Mucosa of rectum (tissue), 2 donors: ENCODE results near the gene C10orf105.

Experiments
- H3K27ac ChIP-seq, 2 donors: one replicate each; pipeline ENCODE4 v1.7.0; 2013; ENCODE audit warnings: inconsistent platforms in 2 of 2, low read depth in 2 of 2, low read length in 2 of 2
- H3K27me3 ChIP-seq, 2 donors: one replicate each; pipeline ENCODE4 v1.7.0; 2013; ENCODE audit warnings: low read length in 2 of 2; ENCODE audit not compliant: control insufficient read depth in 2 of 2, insufficient read depth in 2 of 2
- H3K36me3 ChIP-seq, 2 donors: one replicate each; pipeline ENCODE4 v1.7.0; 2013; ENCODE audit warnings: low read length in 2 of 2; ENCODE audit not compliant: control insufficient read depth in 2 of 2, insufficient read depth in 2 of 2
- H3K4me1 ChIP-seq, 2 donors: one replicate each; pipeline ENCODE4 v1.7.0; 2013; ENCODE audit warnings: low read length in 2 of 2, mild to moderate bottlenecking in 1 of 2; ENCODE audit not compliant: control insufficient read depth in 2 of 2, insufficient read depth in 2 of 2
- H3K4me3 ChIP-seq, 2 donors: one replicate each; pipeline ENCODE4 v1.7.0; 2013; ENCODE audit warnings: low read length in 2 of 2
- H3K9ac ChIP-seq, 2 donors: one replicate each; pipeline ENCODE4 v1.7.0; 2013; ENCODE audit warnings: low read length in 2 of 2, low read depth in 1 of 2, mild to moderate bottlenecking in 1 of 2
- H3K9me3 ChIP-seq, 2 donors: one replicate each; pipeline ENCODE4 v1.7.0; 2013; ENCODE audit warnings: low read length in 2 of 2; ENCODE audit not compliant: control insufficient read depth in 2 of 2
- donor health status: healthy.
- donor health status: Normal muscosa, but diverticular disease.

The C10orf105 gene

DNA sequence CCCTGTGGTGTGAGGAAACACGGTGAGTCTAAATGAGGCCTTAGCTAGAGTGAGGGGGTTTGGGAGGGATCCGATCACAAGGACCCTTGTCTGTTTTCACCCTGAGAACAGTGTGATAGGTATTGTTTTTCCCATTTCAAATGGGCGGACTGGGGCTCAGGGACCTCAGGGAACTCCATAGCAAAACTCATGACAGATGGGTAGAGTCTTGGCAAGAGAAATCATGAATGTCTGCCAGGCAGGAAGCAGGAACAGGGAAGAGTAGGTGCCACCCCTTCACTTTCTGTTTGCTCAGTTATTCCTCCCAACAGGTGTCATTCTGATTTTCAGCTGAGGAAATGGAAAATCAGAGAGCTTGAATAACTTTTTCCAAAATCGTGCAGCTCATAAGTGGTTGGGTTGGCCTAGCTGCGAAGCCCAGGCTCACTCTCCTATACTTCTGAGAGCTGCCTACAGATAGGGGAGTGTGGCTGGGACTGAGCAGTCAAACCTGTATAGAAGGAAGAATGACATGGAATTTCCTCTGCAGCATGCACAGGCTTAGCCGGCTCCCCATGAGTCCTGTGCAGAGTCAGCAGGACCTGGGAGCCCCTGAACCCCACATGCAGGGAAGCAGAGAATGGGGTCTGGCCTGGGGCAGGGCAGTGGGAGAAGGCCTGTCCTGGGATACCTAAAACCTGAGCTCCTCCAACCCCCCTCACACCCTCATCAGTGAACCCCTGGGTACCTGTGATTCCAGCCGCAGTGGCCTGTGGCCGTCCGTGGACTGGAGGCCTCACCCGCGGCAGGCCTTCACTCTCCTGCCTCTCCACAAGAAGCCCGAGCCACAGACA is 17.6 kb upstream of the C10orf105 start:
- Histone ChIP-seq H3K4me3 (peak overlapping the region in 1 of 2 donors; percentile 3), H3K27me3 (no peaks in the 10 kb centered on the region), H3K36me3 (no peaks in the 10 kb centered on the region), H3K9me3 (no peaks in the 10 kb centered on the region), H3K9ac (peak overlapping the region; percentile 44 to 54), H3K27ac (peak overlapping the region; percentile 86 to 92), H3K4me1 (peaks cover 30 to 45% of the 10 kb centered on the region in 2 donors)

DNA sequence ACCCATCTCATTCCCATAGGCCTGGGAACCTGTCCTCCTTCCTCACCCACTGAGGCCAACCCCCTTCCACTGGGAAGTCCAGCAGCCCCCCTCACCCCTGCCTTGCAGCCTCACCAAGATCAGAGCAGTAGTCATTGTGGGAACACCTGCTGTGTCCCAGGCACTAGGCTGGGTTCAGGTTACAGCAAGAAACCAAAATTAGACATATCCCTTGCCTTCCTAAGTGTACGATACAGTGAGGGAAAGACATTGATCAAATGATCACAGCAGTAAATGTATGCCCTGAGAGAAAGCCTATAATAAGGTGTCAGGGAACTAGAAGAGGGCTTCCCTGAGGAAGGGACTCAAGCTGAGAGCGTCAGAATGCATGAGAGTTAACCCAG is 17.0 kb upstream of the C10orf105 start:
- Histone ChIP-seq H3K9me3 (no peaks in the 10 kb centered on the region), H3K36me3 (no peaks in the 10 kb centered on the region), H3K27ac (peak overlapping the region; percentile 86 to 92), H3K9ac (peak overlapping the region; percentile 7 to 54), H3K4me1 (peaks cover 30 to 45% of the 10 kb centered on the region in 2 donors), H3K4me3 (peak overlapping the region in 1 of 2 donors; percentile 26), H3K27me3 (no peaks in the 10 kb centered on the region)

DNA sequence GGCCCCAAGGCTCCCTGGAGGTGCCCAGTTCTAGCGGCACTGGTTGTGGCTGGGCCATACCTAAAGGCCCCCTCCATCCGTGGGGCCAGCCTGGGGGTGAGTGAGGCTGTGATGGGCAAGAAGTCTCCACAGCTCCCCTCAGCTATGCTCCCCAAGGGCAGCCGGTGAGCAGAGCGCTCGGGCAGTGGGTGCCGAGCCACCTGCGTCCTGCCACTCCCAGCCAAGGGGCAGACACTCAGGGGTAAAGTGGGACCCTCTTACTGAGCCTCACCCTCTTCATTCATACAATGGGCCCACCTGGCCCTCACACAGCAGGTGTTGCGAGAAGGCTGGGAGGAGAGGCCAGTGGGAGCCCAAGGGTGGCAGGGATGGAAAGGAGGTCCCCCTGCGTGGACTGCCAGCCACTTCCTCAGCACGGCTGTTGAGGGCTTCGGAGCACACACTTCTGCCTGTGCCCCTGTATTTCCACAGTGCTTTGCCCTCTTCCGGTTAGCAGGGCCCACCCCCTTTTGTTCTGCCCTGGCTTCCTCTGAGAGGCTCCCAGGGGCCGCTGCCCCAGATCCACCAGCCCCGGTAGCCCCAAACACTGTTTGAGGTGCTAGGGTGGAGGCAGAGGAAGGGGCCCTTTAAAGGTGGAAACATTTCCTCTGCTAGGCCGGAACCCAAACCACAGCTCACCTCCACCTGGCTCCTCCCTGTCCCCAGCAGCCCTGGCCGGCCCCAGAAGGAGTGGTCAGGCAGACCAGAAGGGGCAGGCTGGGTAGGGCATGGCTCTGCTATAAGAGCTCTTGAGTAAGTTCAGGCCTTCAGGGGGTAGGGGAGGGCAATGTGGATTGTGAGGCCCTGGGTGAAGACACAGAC is 16.4 kb upstream of the C10orf105 start:
- Histone ChIP-seq H3K36me3 (no peaks in the 10 kb centered on the region), H3K4me1 (peaks cover 30 to 45% of the 10 kb centered on the region in 2 donors), H3K9ac (peak overlapping the region; percentile 41 to 54), H3K27ac (peak overlapping the region; percentile 86 to 92), H3K4me3 (peak overlapping the region; percentile 13 to 26), H3K9me3 (no peaks in the 10 kb centered on the region), H3K27me3 (no peaks in the 10 kb centered on the region)

DNA sequence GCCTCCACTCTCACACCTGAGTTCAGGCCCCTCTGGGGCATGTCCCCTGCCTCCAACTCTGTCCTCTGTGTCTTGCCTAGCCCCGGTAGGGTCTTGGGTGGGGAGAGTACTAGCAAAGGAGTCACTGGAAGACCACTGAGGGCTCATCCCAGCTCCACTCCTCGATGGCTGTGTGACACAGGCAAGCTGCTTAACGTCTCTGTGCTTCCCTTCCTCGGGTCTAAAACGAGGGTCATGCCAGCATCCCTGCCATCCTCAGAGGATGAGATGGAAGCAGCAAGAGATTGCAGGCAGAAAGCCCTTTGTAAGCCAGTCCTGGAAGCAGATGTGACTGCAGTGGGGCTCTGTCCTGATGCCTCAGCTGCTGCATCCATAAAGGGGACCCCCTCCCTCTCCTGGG is 15.2 kb upstream of the C10orf105 start:
- H3K27me3 ChIP-seq = no peaks in the 10 kb centered on the region
- peaks cover 34 to 42% of the 10 kb centered on the region in 2 donors for H3K4me1 ChIP-seq
- H3K9ac ChIP-seq = no peak overlapping the region
- H3K36me3 ChIP-seq = no peaks in the 10 kb centered on the region
- no peak overlapping the region for H3K4me3 ChIP-seq
- no peaks in the 10 kb centered on the region for H3K9me3 ChIP-seq
- H3K27ac ChIP-seq = peak overlapping the region in 1 of 2 donors; percentile 92

DNA sequence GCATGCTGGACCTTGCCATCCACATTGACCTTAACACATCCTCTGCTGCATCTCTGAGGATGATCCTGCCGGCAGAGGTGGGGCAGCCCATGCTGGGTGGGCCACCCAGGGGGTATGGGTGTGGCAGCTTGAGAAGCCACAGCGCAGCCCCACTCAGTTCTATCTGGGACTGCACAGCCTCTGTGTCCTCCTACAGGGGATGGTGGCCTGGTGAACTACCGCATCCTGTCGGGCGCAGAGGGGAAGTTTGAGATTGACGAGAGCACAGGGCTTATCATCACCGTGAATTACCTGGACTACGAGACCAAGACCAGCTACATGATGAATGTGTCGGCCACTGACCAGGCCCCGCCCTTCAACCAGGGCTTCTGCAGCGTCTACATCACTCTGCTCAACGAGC is 12.2 kb upstream of the C10orf105 start:
- Histone ChIP-seq H3K27me3 (no peaks in the 10 kb centered on the region), H3K36me3 (no peaks in the 10 kb centered on the region), H3K9me3 (no peaks in the 10 kb centered on the region), H3K4me1 (peaks cover 47 to 54% of the 10 kb centered on the region in 2 donors), H3K4me3 (no peak overlapping the region), H3K27ac (no peak overlapping the region), H3K9ac (no peak overlapping the region)

DNA sequence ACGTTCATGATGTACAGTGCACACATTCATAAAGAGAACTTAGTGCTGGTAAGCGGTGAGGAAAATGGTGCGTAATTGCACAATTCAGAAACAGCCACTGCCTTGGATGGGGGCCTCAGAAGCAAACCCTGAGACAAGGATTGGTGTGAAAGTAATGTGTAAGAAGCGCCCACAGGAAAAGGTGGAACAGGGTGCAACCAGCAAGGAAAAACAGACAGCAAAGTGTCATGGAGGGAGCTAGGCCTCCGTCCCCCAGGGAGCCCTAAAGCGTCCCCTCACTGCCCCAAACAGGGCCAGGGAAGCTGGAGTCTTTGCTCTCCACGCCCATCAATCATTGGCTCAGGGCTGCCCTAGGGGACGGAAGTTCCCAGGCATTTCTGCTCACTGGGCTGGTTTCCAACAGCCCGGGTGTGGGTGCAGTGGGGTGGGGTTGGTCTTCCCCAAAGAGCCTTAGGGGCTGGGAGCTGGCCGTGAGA is 9.6 kb upstream of the C10orf105 start:
- Histone ChIP-seq H3K9ac (peak overlapping the region; percentile 18 to 38), H3K27me3 (no peaks in the 10 kb centered on the region), H3K4me1 (peaks cover 44% of the 10 kb centered on the region in 2 donors), H3K9me3 (no peaks in the 10 kb centered on the region), H3K36me3 (no peaks in the 10 kb centered on the region), H3K4me3 (peak overlapping the region in 1 of 2 donors; percentile 38), H3K27ac (peak overlapping the region; percentile 95 to 98)

DNA sequence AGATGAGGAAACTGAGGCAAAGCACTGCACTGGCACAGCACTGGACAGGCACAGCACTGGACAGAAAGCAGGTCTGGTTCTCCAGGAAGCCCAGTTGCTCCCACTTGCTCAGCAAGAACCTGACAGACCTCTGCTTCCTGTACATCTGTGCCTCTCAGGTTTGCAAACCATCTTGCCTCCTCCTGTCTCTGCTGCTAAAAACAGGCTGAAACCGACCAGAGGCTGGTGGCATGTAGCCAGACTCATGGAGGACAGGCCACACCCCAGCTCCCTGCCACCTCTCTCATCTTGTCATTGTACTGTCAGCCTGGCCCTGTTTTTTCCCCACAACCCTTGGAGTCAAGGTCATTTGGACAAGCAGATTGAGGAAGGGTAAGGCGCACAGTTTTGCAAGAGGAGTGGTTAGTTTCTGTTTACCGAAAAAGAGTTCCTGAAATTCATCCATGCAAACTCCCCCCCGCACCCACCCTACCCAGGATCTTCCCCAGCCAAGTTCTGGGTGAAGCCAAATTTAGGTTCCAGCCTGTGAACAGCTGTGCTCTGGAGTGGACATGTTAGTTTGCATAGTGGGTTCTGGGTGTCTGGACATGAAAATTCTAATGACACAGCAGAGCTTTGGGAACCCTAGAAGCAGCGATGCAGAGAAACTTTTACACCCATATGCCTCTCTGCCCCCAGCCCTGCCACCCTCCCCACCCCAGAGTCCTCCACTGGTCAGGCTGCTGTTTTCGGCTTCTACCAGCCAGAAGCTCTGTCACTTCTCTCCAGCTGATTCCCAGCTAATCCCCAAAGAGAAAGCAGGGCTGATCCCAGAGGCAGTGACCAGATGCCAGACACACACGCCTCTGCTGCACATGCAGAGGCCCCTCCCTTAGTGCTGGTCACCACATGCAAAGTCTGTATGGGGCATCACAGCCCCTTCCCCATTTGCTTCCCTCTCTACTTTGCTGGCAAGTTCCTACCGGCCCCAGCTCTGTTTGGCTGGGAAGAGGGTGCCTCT is 8.5 kb upstream of the C10orf105 start:
- Histone ChIP-seq H3K27me3 (no peaks in the 10 kb centered on the region), H3K4me3 (peak overlapping the region; percentile 46 to 48), H3K4me1 (peaks cover 44% of the 10 kb centered on the region in 2 donors)

DNA sequence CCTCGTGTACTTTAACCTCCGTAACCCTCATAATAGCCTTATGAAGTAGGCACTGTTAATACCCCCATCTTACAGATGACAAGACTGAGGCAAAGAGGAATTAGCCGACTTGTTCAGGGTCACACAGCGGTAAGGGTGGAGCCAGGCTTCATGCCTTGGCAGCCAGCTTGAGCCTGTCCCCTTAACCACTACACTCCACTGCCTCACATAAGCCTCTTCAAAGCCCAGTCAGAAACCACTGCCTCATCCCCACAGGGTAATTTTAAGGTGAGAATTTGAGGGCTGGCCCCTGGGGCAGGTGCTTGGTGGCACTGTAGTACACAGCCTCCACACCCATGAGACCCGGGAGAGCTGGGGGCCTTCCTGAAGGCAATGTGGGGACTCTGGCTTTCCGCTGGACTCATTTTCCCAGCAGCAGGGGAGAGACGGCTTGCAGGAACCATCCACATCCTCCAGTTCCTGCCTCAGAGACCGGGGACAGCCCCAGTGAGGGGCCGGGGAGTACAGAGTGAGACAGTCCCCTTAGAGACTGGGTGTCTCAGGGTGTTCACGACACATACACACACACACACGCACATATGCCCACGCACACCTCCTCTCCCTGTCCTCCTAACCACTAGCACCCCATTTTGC is 7.6 kb upstream of the C10orf105 start:
- Histone ChIP-seq H3K4me1 (peaks cover 44% of the 10 kb centered on the region in 2 donors), H3K9ac (peak overlapping the region; percentile 26 to 72), H3K27ac (peak overlapping the region; percentile 95 to 98)

More for the DNA sequence above, 8.5 kb upstream of the C10orf105 start:
- H3K27ac ChIP-seq = peak overlapping the region; percentile 95 to 98
- peak overlapping the region; percentile 26 to 72 for H3K9ac ChIP-seq
- no peaks in the 10 kb centered on the region for H3K9me3 ChIP-seq
- H3K36me3 ChIP-seq = no peaks in the 10 kb centered on the region

DNA sequence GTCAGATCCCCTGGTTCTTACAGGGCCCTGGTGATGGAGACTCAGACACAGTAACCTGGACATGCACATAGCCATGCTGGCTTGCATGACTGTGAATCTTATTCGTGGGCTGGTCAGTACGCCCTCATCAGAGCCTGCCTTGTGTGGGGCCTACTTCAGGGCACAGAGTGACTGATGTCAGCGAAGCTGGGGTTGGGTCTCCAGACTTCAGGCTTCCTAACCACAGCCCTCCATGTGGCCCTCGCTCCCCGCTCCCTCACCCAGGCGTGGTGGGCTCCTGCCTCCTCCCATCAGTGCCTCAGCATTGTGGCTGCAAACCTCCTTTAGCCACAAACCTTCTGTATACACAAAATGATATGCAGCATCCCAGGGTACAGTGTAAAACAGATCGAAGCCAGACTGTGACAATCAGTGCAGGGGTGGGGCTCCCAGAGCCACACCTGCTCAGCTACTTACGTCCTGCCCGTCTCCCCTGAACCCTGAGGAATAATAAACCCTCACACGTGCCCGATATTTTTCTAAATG is 7.1 kb upstream of the C10orf105 start:
- peak overlapping the region; percentile 95 to 98 for H3K27ac ChIP-seq
- no peak overlapping the region for H3K4me3 ChIP-seq
- no peaks in the 10 kb centered on the region for H3K27me3 ChIP-seq
- H3K36me3 ChIP-seq = no peaks in the 10 kb centered on the region
- peaks cover 44% of the 10 kb centered on the region in 2 donors for H3K4me1 ChIP-seq
- H3K9ac ChIP-seq = peak overlapping the region; percentile 26 to 72
- no peaks in the 10 kb centered on the region for H3K9me3 ChIP-seq

More for the DNA sequence above, 7.6 kb upstream of the C10orf105 start:
- Histone ChIP-seq H3K4me3 (peak overlapping the region; percentile 46 to 48), H3K9me3 (no peaks in the 10 kb centered on the region), H3K36me3 (no peaks in the 10 kb centered on the region), H3K27me3 (no peaks in the 10 kb centered on the region)
